WTC11 (cell line): ENCODE results near the gene DRGX. TPM values are rescaled to one million over a fixed set of nuclear protein-coding genes. Genes with fewer than 3 reads are reported as not detected.

Experiments
- ATAC-seq: fragments of 200-7000 bp; cut with Tn5 transposase; 2 replicates; pipeline ENCODE4 v1.10.0; 2021; ENCODE audit warnings: mild to moderate bottlenecking, moderate library complexity
- CTCF ChIA-PET: fragments of 300-600 bp; sonication (Branson Sonifier 250); formaldehyde crosslinking; loops from one replicate; lab custom pipeline; 2021; ENCODE audit warnings: antibody characterized with exemption; lab: Charles Lee
- POLR2A ChIA-PET: fragments of 350-600 bp; sonication (Branson Sonifier 250); formaldehyde crosslinking; loops from one replicate; lab custom pipeline; 2021; ENCODE audit warnings: antibody characterized with exemption; lab: Charles Lee
- DNase-seq: peaks from one replicate; pipeline ENCODE4 v3.0.0; 2021; ENCODE audit warnings: low spot score
- H3K27ac Mint-ChIP-seq: 2 replicates; pipeline ENCODE4 v1.8.0; 2021; ENCODE audit warnings: mixed read lengths
- H3K27me3 Mint-ChIP-seq: 2 replicates; pipeline ENCODE4 v1.8.0; 2021; ENCODE audit warnings: low read depth, mild to moderate bottlenecking, moderate library complexity, mixed read lengths
- H3K36me3 Mint-ChIP-seq: 2 replicates; pipeline ENCODE4 v1.8.0; 2021; ENCODE audit warnings: mixed read lengths
- H3K4me1 Mint-ChIP-seq: 2 replicates; pipeline ENCODE4 v1.8.0; 2022; ENCODE audit warnings: mixed read lengths
- H3K4me3 Mint-ChIP-seq: 2 replicates; pipeline ENCODE4 v1.8.0; 2021; ENCODE audit warnings: mild to moderate bottlenecking, moderate library complexity, mixed read lengths
- H3K9me3 Mint-ChIP-seq: 2 replicates; pipeline ENCODE4 v1.8.0; 2021; ENCODE audit warnings: mixed read lengths
- RELA ChIP-seq: sonication (generic); formaldehyde crosslinking; IDR thresholded peaks from 2 replicates; pipeline ENCODE4 v1.8.1; 2022; ENCODE audit warnings: missing genetic modification reagents, mild to moderate bottlenecking, borderline replicate concordance
- total RNA-seq: library from RNA; stranded (reverse); gene quantifications from 3 replicates; pipeline ENCODE4 v1.2.3, GENCODE V29; 2021
- TF ChIP-seq, protein P1 (sequence below): sonication (generic); formaldehyde crosslinking; IDR thresholded peaks from 2 replicates; pipeline ENCODE4 v1.8.0; 2022; ENCODE audit warnings: mild to moderate bottlenecking, missing genetic modification reagents
- TF ChIP-seq, protein P2 (sequence below): sonication (generic); formaldehyde crosslinking; conservative IDR thresholded peaks from 2 replicates; pipeline ENCODE4 v1.8.1; 2022; ENCODE audit warnings: mild to moderate bottlenecking, missing genetic modification reagents
- TF ChIP-seq, protein P3 (sequence below): sonication (generic); formaldehyde crosslinking; IDR thresholded peaks from 2 replicates; pipeline ENCODE4 v1.8.0; 2022; ENCODE audit warnings: mild to moderate bottlenecking, missing genetic modification reagents
- TF ChIP-seq, protein P4 (sequence below): fragments of 200-600 bp; IDR thresholded peaks from 2 replicates; pipeline ENCODE4 v1.8.0; 2022; ENCODE audit warnings: antibody characterized with exemption
- TF ChIP-seq, protein P5 (sequence below): sonication (generic); formaldehyde crosslinking; IDR thresholded peaks from 2 replicates; pipeline ENCODE4 v1.8.1; 2023; ENCODE audit warnings: mild to moderate bottlenecking, missing genetic modification reagents, moderate library complexity
- TF ChIP-seq, protein P6 (sequence below): fragments of 250-450 bp; sonication (Bioruptor Pico); IDR thresholded peaks from 2 replicates; pipeline ENCODE4 v1.9.0; 2021; ENCODE audit warnings: mild to moderate bottlenecking, borderline replicate concordance

DRGX gene
- total RNA-seq, 1 experiment from 2014 or later: not detected

DNA sequence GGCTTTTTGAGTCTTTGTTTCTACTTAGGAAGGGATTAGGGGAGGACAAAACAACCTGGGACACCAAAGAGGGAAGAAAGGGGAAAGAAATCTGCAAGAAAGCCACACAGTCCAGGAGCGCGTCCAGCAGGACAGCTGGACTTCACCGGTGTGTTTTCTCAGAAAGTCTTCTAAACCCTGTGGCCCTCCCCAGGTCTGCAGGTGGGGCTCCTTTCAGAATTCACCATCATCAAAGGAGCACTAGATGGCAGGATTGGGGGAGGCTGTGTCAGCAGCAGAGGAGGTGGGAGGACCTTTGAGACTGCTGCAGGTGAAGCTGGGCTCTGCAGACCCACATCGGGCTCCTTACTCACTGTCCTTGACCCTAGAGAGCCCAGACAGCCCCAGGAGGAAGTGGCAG, 13.9 kb upstream of the DRGX start:
- ATAC-seq (no peak), DNase-seq (no peak)
- Mint-ChIP-seq H3K27me3 (peaks cover 5% of the 10 kb centered on the region), H3K4me3 (no peak overlapping the region), H3K36me3 (no peaks in the 10 kb centered on the region), H3K4me1 (peaks cover 26% of the 10 kb centered on the region), H3K27ac (no peak overlapping the region), H3K9me3 (no peaks in the 10 kb centered on the region)
- POLR2A ChIA-PET: no interaction called here
- CTCF ChIA-PET: interaction anchor here (0.8 to 4.7 kb wide), 4 partner anchors 85 to 664 kb away, joined by 3 to 144 read pairs (median 5); no protein-coding TSS in a partner anchor
- TF ChIP-seq, protein P1, sequence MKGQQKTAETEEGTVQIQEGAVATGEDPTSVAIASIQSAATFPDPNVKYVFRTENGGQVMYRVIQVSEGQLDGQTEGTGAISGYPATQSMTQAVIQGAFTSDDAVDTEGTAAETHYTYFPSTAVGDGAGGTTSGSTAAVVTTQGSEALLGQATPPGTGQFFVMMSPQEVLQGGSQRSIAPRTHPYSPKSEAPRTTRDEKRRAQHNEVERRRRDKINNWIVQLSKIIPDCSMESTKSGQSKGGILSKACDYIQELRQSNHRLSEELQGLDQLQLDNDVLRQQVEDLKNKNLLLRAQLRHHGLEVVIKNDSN (CRISPR knock-in tag): no peak
- TF ChIP-seq, protein P2, sequence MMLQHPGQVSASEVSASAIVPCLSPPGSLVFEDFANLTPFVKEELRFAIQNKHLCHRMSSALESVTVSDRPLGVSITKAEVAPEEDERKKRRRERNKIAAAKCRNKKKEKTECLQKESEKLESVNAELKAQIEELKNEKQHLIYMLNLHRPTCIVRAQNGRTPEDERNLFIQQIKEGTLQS: no peak
- TF ChIP-seq, protein P3, sequence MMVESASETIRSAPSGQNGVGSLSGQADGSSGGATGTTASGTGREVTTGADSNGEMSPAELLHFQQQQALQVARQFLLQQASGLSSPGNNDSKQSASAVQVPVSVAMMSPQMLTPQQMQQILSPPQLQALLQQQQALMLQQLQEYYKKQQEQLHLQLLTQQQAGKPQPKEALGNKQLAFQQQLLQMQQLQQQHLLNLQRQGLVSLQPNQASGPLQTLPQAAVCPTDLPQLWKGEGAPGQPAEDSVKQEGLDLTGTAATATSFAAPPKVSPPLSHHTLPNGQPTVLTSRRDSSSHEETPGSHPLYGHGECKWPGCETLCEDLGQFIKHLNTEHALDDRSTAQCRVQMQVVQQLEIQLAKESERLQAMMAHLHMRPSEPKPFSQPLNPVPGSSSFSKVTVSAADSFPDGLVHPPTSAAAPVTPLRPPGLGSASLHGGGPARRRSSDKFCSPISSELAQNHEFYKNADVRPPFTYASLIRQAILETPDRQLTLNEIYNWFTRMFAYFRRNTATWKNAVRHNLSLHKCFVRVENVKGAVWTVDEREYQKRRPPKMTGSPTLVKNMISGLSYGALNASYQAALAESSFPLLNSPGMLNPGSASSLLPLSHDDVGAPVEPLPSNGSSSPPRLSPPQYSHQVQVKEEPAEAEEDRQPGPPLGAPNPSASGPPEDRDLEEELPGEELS (CRISPR knock-in tag): no peak
- TF ChIP-seq, protein P4, sequence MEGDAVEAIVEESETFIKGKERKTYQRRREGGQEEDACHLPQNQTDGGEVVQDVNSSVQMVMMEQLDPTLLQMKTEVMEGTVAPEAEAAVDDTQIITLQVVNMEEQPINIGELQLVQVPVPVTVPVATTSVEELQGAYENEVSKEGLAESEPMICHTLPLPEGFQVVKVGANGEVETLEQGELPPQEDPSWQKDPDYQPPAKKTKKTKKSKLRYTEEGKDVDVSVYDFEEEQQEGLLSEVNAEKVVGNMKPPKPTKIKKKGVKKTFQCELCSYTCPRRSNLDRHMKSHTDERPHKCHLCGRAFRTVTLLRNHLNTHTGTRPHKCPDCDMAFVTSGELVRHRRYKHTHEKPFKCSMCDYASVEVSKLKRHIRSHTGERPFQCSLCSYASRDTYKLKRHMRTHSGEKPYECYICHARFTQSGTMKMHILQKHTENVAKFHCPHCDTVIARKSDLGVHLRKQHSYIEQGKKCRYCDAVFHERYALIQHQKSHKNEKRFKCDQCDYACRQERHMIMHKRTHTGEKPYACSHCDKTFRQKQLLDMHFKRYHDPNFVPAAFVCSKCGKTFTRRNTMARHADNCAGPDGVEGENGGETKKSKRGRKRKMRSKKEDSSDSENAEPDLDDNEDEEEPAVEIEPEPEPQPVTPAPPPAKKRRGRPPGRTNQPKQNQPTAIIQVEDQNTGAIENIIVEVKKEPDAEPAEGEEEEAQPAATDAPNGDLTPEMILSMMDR: no peak
- TF ChIP-seq RELA: no peak
- TF ChIP-seq, protein P5, sequence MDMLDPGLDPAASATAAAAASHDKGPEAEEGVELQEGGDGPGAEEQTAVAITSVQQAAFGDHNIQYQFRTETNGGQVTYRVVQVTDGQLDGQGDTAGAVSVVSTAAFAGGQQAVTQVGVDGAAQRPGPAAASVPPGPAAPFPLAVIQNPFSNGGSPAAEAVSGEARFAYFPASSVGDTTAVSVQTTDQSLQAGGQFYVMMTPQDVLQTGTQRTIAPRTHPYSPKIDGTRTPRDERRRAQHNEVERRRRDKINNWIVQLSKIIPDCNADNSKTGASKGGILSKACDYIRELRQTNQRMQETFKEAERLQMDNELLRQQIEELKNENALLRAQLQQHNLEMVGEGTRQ (CRISPR knock-in tag): no peak

DNA sequence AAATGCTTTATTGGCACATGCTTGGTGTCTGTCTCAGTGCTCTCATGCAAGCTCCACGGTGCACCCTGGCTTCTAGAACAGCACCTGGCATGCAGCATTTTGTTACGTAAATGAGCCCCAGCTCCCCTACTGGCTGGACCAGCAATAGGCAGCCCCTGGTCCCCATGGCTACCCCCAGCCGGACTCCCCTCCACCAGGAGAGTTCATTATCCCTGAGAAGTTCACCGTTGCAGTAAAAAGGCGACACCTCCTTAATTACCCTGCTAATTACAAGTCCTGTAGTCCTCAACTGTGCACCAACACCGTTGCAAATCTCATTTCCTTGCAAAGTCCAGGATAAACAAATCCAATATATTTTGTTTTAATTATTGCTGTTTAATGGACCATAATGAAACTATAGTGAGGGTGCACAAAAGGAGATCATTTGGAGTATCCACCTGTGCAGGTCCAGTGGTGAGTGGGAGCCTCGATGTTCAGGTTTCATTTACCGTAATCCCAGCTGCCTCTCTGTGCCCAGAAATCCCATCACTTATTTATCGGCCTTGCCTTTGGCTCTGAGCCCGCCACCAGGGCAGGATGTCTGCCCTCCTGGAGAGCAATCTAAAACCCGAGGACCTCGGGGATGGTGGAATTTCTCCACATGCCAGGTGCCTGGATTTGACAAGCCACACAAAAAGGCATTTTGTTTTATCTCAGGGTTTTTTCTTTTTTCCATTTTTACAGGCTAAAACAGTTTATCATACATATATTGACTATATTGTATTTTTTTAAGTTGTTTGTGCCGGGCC, 12.8 kb upstream of the DRGX start:
- CTCF ChIA-PET: interaction anchor here (0.6 to 4.7 kb wide), 67 partner anchors 9 to 1058 kb away, joined by 3 to 144 read pairs (median 6); partner anchors contain the start of genes C10orf53 and ERCC6
- H3K4me1 Mint-ChIP-seq: peaks cover 30% of the 10 kb centered on the region
- H3K27ac Mint-ChIP-seq: no peak overlapping the region
- POLR2A ChIA-PET: interaction anchor here (0.5 kb wide), 1 partner anchor 97 kb away, joined by 3 read pairs; no protein-coding TSS in a partner anchor
- no peaks in the 10 kb centered on the region for H3K9me3 Mint-ChIP-seq
- peak; percentile 66 for DNase-seq
- ATAC-seq: peak; percentile 84
- TF ChIP-seq, protein P6, sequence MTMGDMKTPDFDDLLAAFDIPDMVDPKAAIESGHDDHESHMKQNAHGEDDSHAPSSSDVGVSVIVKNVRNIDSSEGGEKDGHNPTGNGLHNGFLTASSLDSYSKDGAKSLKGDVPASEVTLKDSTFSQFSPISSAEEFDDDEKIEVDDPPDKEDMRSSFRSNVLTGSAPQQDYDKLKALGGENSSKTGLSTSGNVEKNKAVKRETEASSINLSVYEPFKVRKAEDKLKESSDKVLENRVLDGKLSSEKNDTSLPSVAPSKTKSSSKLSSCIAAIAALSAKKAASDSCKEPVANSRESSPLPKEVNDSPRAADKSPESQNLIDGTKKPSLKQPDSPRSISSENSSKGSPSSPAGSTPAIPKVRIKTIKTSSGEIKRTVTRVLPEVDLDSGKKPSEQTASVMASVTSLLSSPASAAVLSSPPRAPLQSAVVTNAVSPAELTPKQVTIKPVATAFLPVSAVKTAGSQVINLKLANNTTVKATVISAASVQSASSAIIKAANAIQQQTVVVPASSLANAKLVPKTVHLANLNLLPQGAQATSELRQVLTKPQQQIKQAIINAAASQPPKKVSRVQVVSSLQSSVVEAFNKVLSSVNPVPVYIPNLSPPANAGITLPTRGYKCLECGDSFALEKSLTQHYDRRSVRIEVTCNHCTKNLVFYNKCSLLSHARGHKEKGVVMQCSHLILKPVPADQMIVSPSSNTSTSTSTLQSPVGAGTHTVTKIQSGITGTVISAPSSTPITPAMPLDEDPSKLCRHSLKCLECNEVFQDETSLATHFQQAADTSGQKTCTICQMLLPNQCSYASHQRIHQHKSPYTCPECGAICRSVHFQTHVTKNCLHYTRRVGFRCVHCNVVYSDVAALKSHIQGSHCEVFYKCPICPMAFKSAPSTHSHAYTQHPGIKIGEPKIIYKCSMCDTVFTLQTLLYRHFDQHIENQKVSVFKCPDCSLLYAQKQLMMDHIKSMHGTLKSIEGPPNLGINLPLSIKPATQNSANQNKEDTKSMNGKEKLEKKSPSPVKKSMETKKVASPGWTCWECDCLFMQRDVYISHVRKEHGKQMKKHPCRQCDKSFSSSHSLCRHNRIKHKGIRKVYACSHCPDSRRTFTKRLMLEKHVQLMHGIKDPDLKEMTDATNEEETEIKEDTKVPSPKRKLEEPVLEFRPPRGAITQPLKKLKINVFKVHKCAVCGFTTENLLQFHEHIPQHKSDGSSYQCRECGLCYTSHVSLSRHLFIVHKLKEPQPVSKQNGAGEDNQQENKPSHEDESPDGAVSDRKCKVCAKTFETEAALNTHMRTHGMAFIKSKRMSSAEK (CRISPR knock-in tag): no peak
- TF ChIP-seq, protein P4: peak; percentile 67
- peaks cover 13% of the 10 kb centered on the region for H3K27me3 Mint-ChIP-seq
- H3K4me3 Mint-ChIP-seq: no peak overlapping the region
- no peaks in the 10 kb centered on the region for H3K36me3 Mint-ChIP-seq
